AG09319 (cell line): ENCODE data around the gene ATXN1.
"Not testable (repeated sequence)": the region's sequence is repeated elsewhere in the genome, so short reads cannot be mapped to it uniquely, and the experiment has no call there.

Source experiments
- DNase-seq: peaks from one replicate; pipeline ENCODE4 v3.0.0-alpha.2; 2010; ENCODE audit warnings: low read depth; ENCODE audit errors: extremely low read depth
- CTCF ChIP-seq: IDR thresholded peaks from 2 replicates; pipeline ENCODE4 v1.5.1; 2011; ENCODE audit warnings: low read depth, mild to moderate bottlenecking, inconsistent platforms, low read length, moderate library complexity

Gene ATXN1

GRCh38 chr6:16412171-16412570 is 349.1 kb downstream of the ATXN1 start:
- no peak for TF ChIP-seq CTCF
- DNase-seq = no peak

- DNase-seq = peak; percentile 47
- peak; percentile 96 for TF ChIP-seq CTCF
Measured at GRCh38 chr6:16409531-16410441, 351.5 kb downstream of the ATXN1 start.

DNA sequence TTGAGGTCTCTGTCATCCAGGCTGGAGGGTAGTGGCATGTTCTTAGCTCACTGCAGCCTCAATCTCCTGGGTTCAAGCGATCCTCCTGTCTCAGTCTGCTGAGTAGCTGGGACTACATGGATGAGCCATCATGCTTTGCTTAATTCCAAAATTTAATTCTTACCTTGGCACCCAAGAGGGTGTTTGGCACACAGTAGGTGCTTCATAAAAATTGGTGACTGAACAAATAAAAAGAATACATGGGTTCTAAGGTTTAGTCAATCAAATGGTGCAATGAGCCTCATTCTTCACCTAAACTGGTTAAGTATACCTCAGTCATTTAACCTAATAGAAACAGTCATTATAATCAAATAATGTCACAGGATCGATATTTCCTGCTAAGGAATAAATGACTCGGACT is 352.5 kb downstream of the ATXN1 start:
- no peak for DNase-seq
- TF ChIP-seq CTCF = no peak

DNA sequence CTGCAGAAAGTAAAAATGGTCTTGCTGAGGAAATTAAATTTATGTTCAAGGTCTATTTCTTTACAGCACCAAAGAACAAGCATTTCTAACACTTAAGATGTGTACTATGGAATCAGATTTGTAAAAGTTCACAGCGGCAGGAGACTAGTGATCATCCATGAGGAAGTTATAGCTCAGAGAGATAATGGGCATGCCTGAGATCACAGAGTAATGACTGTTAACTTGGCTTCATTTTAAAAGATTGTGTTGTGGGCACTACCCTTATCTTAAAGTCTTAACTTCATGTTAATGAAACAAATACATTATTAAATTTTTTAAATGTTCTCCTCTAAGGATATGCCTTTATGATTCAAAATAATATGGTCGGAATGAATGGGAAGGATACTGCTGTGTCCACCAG is 354.3 kb downstream of the ATXN1 start:
- no peak for TF ChIP-seq CTCF
- no peak for DNase-seq

DNA sequence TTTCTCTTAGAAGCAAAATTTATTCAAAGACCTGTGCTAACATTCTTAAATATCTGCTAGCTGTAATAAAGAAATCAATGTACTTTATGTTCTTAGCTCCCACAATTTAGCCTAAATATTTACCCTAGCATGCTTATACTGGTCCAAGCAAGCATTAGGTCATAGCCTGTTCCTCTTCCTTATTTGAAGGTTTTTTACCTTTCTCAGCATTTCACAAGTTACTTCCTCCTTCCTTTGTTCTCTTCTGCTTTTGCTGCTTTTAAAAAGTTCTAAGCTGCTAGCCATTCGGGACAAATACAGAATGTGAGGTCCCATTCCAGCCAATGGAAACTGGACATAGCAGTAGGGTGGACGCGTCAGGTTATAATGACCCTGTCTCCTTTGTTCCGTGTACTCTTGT is 354.7 kb downstream of the ATXN1 start:
- DNase-seq = not testable (repeated sequence)

GRCh38 chr6:16405375-16405774 is 355.9 kb downstream of the ATXN1 start:
- no peak for TF ChIP-seq CTCF
- DNase-seq = no peak

- TF ChIP-seq CTCF = no peak
- DNase-seq = no peak
Measured at GRCh38 chr6:16404456-16404855, 356.8 kb downstream of the ATXN1 start.

DNA sequence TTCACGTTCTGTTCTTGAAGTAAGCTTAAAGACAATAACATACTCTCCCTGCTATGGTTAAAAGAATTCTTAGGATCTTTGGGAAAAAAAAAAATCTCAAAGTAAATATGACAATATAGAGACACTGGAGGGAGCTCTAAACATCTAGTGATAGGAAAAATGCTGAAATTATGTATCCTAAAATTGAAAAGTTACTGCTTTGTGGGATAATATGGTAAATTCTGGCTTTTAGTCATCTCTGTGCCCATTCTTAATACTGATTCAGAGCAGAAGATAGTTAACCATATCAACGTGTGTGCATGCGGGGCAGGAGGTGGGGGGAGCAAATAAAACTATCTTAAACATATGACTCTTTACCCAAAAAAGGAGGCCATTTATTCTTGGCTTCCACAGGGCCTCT is 357.4 kb downstream of the ATXN1 start:
- TF ChIP-seq CTCF = peak; percentile 21
- no peak for DNase-seq
